IMR-90 (cell line): ENCODE data around the gene BGLAP. TPM values are rescaled to one million over a fixed set of nuclear protein-coding genes. Genes with fewer than 3 reads are reported as not detected.

Experiments
- ATAC-seq: fragments of 200-7000 bp; cut with Tn5 transposase; 2 replicates; pipeline ENCODE4 v1.9.1; 2020; ENCODE audit warnings: low read depth, mild to moderate bottlenecking, moderate library complexity
- BruUV-seq: library from RNA; stranded (reverse); fragments of 400-500 nt; replicated peaks from 2 replicates; lab custom pipeline; 2021; lab: Mats Ljungman, UMichigan
- CTCF ChIA-PET: fragments of 300-600 bp; formaldehyde crosslinking; extraction: SDS; loops from one replicate; lab custom pipeline; 2021; ENCODE audit warnings: antibody characterized with exemption; lab: Yijun Ruan, JAX
- POLR2A ChIA-PET: fragments of 300-600 bp; sonication (Branson Sonifier 250); formaldehyde crosslinking; loops from one replicate; lab custom pipeline; 2022; ENCODE audit warnings: antibody characterized with exemption; ENCODE audit not compliant: unreplicated experiment; lab: Charles Lee
- DNase-seq: peaks from one replicate; pipeline ENCODE4 v3.0.0; 2013
- H2AFZ ChIP-seq: replicated peaks from 2 replicates; pipeline ENCODE3; 2013; ENCODE audit warnings: low read length, mild to moderate bottlenecking; ENCODE audit not compliant: poor library complexity
- H2AK5ac ChIP-seq: 2 replicates; pipeline ENCODE4 v1.6.1; 2013; ENCODE audit warnings: low read depth, low read length, inconsistent platforms
- H2AK9ac ChIP-seq: replicated peaks from 2 replicates; pipeline ENCODE3; 2013; ENCODE audit warnings: mild to moderate bottlenecking, low read depth, low read length, moderate library complexity; ENCODE audit not compliant: poor library complexity
- H2BK120ac ChIP-seq: 2 replicates; pipeline ENCODE4 v1.6.1; 2013; ENCODE audit warnings: low read depth, low read length, inconsistent platforms
- H2BK15ac ChIP-seq: 3 replicates; pipeline ENCODE4 v1.6.1; 2013; ENCODE audit warnings: low read depth, low read length, inconsistent platforms
- H2BK20ac ChIP-seq: 2 replicates; pipeline ENCODE4 v1.6.1; 2013; ENCODE audit warnings: low read depth, mild to moderate bottlenecking, inconsistent platforms, low read length, moderate library complexity
- H2BK5ac ChIP-seq: 2 replicates; pipeline ENCODE4 v1.6.1; 2013; ENCODE audit warnings: mild to moderate bottlenecking, low read depth, low read length, inconsistent platforms; ENCODE audit not compliant: poor library complexity, severe bottlenecking
- H3K14ac ChIP-seq: replicated peaks from 2 replicates; pipeline ENCODE4 v1.6.1; 2013; ENCODE audit warnings: low read depth, low read length, inconsistent platforms
- H3K18ac ChIP-seq: 2 replicates; pipeline ENCODE4 v1.6.1; 2013; ENCODE audit warnings: low read depth, low read length, control low read depth
- H3K23ac ChIP-seq: 2 replicates; pipeline ENCODE4 v1.6.1; 2013; ENCODE audit warnings: low read depth, low read length, inconsistent platforms
- H3K27ac ChIP-seq: 2 replicates; pipeline ENCODE4 v1.5.1; 2013; ENCODE audit warnings: mild to moderate bottlenecking, control low read depth, low read length; ENCODE audit not compliant: insufficient read depth
- H3K27me3 ChIP-seq: 2 replicates; pipeline ENCODE4 v1.6.1; 2013; ENCODE audit warnings: low read length; ENCODE audit not compliant: control insufficient read depth, insufficient read depth
- H3K36me3 ChIP-seq: 2 replicates; pipeline ENCODE4 v1.6.1; 2013; ENCODE audit warnings: low read length, mixed read lengths; ENCODE audit not compliant: control insufficient read depth, insufficient read depth
- H3K4ac ChIP-seq: 2 replicates; pipeline ENCODE4 v1.6.1; 2013; ENCODE audit warnings: low read depth, low read length, inconsistent platforms
- H3K4me1 ChIP-seq: 2 replicates; pipeline ENCODE4 v1.6.1; 2013; ENCODE audit warnings: low read length, mixed read lengths; ENCODE audit not compliant: control insufficient read depth, insufficient read depth
- H3K4me2 ChIP-seq: 2 replicates; pipeline ENCODE4 v1.6.1; 2013; ENCODE audit warnings: low read depth, mild to moderate bottlenecking, control low read depth, low read length, moderate library complexity
- H3K4me3 ChIP-seq: 2 replicates; pipeline ENCODE4 v1.5.1; 2013; ENCODE audit warnings: low read depth, mild to moderate bottlenecking, control low read depth, low read length, moderate library complexity; ENCODE audit not compliant: insufficient read depth
- H3K56ac ChIP-seq: 2 replicates; pipeline ENCODE4 v1.6.1; 2013; ENCODE audit warnings: low read length, inconsistent platforms; ENCODE audit not compliant: insufficient read depth; ENCODE audit errors: extremely low read depth
- H3K79me1 ChIP-seq, 2 experiments: 2 replicates each; pipeline ENCODE4 v1.6.1; 2013; ENCODE audit warnings: low read length in 2 of 2, inconsistent platforms in 1 of 2, low read depth in 1 of 2
- H3K9ac ChIP-seq: 2 replicates; pipeline ENCODE4 v1.6.1; 2013; ENCODE audit warnings: low read depth, low read length, control low read depth
- H3K9me1 ChIP-seq: 2 replicates; pipeline ENCODE4 v1.6.1; 2013; ENCODE audit warnings: low read length, inconsistent platforms; ENCODE audit not compliant: insufficient read depth
- H3K9me3 ChIP-seq: 2 replicates; pipeline ENCODE4 v1.6.1; 2013; ENCODE audit warnings: low read length; ENCODE audit not compliant: control insufficient read depth, insufficient read depth
- H4K20me1 ChIP-seq: 2 replicates; pipeline ENCODE4 v1.6.1; 2013; ENCODE audit warnings: low read length, inconsistent platforms; ENCODE audit not compliant: insufficient read depth
- H4K5ac ChIP-seq: 2 replicates; pipeline ENCODE4 v1.6.1; 2013; ENCODE audit warnings: mild to moderate bottlenecking, low read depth, low read length, control low read depth
- H4K8ac ChIP-seq, 2 experiments: 2 replicates each; pipeline ENCODE4 v1.6.1; 2013; ENCODE audit warnings: low read depth in 2 of 2, low read length in 2 of 2, control low read depth in 1 of 2, inconsistent platforms in 1 of 2
- H4K91ac ChIP-seq: 2 replicates; pipeline ENCODE4 v1.6.1; 2013; ENCODE audit warnings: low read depth, low read length, inconsistent platforms; ENCODE audit not compliant: insufficient read depth
- CHD1 ChIP-seq: IDR thresholded peaks from 2 replicates; pipeline ENCODE4 v1.6.1; 2012; ENCODE audit warnings: low read depth, low read length, improper control_type of control experiment
- MAFK ChIP-seq: IDR thresholded peaks from 2 replicates; pipeline ENCODE4 v1.6.1; 2012; ENCODE audit warnings: low read depth, low read length, improper control_type of control experiment
- MXI1 ChIP-seq: IDR thresholded peaks from 2 replicates; pipeline ENCODE4 v1.6.1; 2012; ENCODE audit warnings: low read depth, mild to moderate bottlenecking, low read length, moderate library complexity, borderline replicate concordance
- POLR2A ChIP-seq: IDR thresholded peaks from 2 replicates; pipeline ENCODE4 v1.6.1; 2012; ENCODE audit warnings: mild to moderate bottlenecking, low read depth, low read length
- WGBS, 2 experiments: methylation state at CpG; one replicate each; pipeline versions ENCODE4 v1.1.5 to v1.1.7; 2013; ENCODE audit warnings: missing lambda C conversion rate in 2 of 2; ENCODE audit not compliant: insufficient read length in 1 of 2; ENCODE audit errors: extremely low coverage in 2 of 2; 5-methylcytosine and 5-hydroxymethylcytosine counted together
- dilution Hi-C: fragments of 300-500 bp; cut with HindIII; formaldehyde crosslinking; loops from one replicate; pipeline ENCODE4 v1.14.3; 2018; ENCODE audit warnings: low sequenced_read_pairs; ENCODE audit not compliant: unreplicated experiment
- in situ Hi-C: fragments of 300-500 bp; cut with MboI; formaldehyde crosslinking; loops from 3 replicates; pipeline ENCODE4 v1.14.3; 2019; ENCODE audit warnings: low sequenced_read_pairs, inconsistent platforms, mixed read lengths
- intact Hi-C: fragments of 100-400 bp; cut with micrococcal nuclease; formaldehyde crosslinking; loops from 2 replicates; pipeline ENCODE4 v1.10.0; 2022
- polyA plus RNA-seq, 3 experiments: library from polyadenylated mRNA; depleted of rRNA; stranded (reverse); fragments of >200 nt; gene quantifications; 2 replicates each; pipeline ENCODE4 v1.2.3, GENCODE V29; 2012; ENCODE audit warnings: low replicate concordance in 1 of 3
- total RNA-seq: library from RNA; depleted of rRNA; stranded (reverse); fragments of >200 nt; gene quantifications from 2 replicates; pipeline ENCODE4 v1.2.3, GENCODE V29; 2012

Gene BGLAP
- total and polyA plus RNA-seq, 2 of the 4 experiments (the other 2 are of a cell fraction) = 0.67 TPM; not detected in 1

DNA sequence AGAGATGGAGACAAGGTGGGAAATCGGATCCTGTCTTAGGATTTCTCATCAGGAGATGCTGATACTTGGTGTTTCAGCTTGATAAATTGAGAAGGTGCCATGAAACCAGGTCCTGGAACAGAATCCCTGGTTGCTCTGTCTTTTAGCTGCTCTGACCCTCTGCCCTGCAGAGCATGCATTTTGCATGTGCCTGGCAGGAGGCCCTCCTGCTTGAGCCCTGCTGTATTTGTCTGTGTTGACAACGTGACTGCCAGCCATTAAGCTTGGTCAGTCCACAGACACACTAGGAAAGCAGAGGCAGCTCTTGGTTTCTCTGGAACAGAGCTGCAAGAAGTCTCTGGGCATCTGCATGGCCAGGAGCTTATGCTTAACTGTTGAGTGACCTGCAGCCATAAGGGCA lies 45.5 kb upstream of the BGLAP start:
- H2AK9ac ChIP-seq = peak overlapping the region; percentile 3
- POLR2A ChIA-PET = interaction anchor here (0.9 kb wide), 1 partner anchor 17 kb away, joined by 3 read pairs; no protein-coding TSS in a partner anchor
- no peak overlapping the region for H3K4ac ChIP-seq
- DNase-seq (no peak), ATAC-seq (no peak)
- H3K36me3 ChIP-seq = peaks cover 16% of the 10 kb centered on the region
- H2BK120ac ChIP-seq = no peak overlapping the region
- no peak overlapping the region for H3K4me2 ChIP-seq
- no peak overlapping the region for H2AK5ac ChIP-seq
- 78% methylated on average over 2 of the region's 2 CpGs; no CpG with 5 or more reads in 1 of the 2 experiments for WGBS, 2 experiments
- no peaks in the 10 kb centered on the region for H3K4me1 ChIP-seq
- no peaks in the 10 kb centered on the region for H3K9me3 ChIP-seq
- no peak for TF ChIP-seq POLR2A
- TF ChIP-seq MXI1 = no peak
- TF ChIP-seq CHD1 = no peak
- TF ChIP-seq MAFK = no peak
- peaks cover 21% of the 10 kb centered on the region for H4K20me1 ChIP-seq
- no peak overlapping the region for H3K9ac ChIP-seq
- no peak overlapping the region for H4K91ac ChIP-seq
- H3K27me3 ChIP-seq = no peaks in the 10 kb centered on the region
- no peak overlapping the region for H2BK20ac ChIP-seq
- no peak overlapping the region for H3K14ac ChIP-seq
- dilution Hi-C loops (no loop called here), intact Hi-C loops (no loop called here), in situ Hi-C loops (no loop called here)
- no peak overlapping the region for H3K18ac ChIP-seq
- no peak overlapping the region for H3K23ac ChIP-seq
- no TSS peak for BruUV-seq
- H4K5ac ChIP-seq = no peak overlapping the region
- no peak overlapping the region for H4K8ac ChIP-seq
- no peak overlapping the region for H3K56ac ChIP-seq
- peaks cover 15% of the 10 kb centered on the region for H3K9me1 ChIP-seq
- H3K4me3 ChIP-seq = no peak overlapping the region
- no peak overlapping the region for H2AFZ ChIP-seq
- H2BK5ac ChIP-seq = no peak overlapping the region
- CTCF ChIA-PET = interaction anchor here (1.1 kb wide), 1 partner anchor 16 kb away, joined by 3 read pairs; the partner anchor contains the start of gene PMF1
- no peak overlapping the region for H3K27ac ChIP-seq
- H3K79me1 ChIP-seq = peaks cover 24 to 67% of the 10 kb centered on the region in 2 experiments
- no peak overlapping the region for H2BK15ac ChIP-seq
